ENCODE results near the gene FABP6. TPM values are rescaled to one million over a fixed set of nuclear protein-coding genes. Genes with fewer than 3 reads are reported as not detected.

FABP6 gene
- total RNA-seq, 1 experiment from 2014 or later, result 2.9 TPM

DNA sequence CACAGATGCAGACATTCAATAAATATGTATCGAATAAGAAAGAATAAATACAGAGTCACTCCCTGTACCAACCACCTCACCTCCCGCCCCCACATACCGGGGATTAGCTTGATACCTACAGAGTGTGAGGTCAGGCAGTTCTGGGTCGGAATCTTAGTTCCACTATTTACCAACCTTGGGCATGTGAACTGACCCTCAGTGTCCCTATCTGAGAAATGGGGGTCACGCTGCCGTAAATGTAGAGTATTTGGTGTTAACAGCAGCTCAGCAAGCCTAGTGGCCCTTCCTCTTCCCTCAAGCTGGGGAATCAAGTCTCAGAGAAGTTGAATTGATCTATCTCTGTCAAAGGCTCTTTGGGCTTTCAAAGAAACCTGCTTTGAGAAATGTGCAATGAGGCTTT, 57.6 kb downstream of the FABP6 start:
- no peaks in the 10 kb centered on the region for H3K27me3 Mint-ChIP-seq (ENCODE audit: low read depth)
- no peaks in the 10 kb centered on the region for H3K9me3 Mint-ChIP-seq
- H3K27ac Mint-ChIP-seq, result peak overlapping the region; percentile 99
- CTCF ChIA-PET, result interaction anchor here (0.7 to 2.6 kb wide), 19 partner anchors 9 to 265 kb away, joined by 3 to 35 read pairs (median 5); partner anchors contain the start of gene CCNJL
- peaks cover 16% of the 10 kb centered on the region for H3K36me3 Mint-ChIP-seq
- H3K4me1 Mint-ChIP-seq, result peaks cover 63% of the 10 kb centered on the region
- TF ChIP-seq GTF2I (CRISPR knock-in tag; conservative IDR thresholded peaks at IDR 0.05) (peak; percentile 57; the same call in 1 of the 2 replicates), SOX15 (CRISPR knock-in tag; IDR thresholded peaks at IDR 0.05) (no peak), KAT7 (CRISPR knock-in tag; IDR thresholded peaks at IDR 0.05; ENCODE audit: borderline replicate concordance) (no peak)
- TF ChIP-seq, protein P1, sequence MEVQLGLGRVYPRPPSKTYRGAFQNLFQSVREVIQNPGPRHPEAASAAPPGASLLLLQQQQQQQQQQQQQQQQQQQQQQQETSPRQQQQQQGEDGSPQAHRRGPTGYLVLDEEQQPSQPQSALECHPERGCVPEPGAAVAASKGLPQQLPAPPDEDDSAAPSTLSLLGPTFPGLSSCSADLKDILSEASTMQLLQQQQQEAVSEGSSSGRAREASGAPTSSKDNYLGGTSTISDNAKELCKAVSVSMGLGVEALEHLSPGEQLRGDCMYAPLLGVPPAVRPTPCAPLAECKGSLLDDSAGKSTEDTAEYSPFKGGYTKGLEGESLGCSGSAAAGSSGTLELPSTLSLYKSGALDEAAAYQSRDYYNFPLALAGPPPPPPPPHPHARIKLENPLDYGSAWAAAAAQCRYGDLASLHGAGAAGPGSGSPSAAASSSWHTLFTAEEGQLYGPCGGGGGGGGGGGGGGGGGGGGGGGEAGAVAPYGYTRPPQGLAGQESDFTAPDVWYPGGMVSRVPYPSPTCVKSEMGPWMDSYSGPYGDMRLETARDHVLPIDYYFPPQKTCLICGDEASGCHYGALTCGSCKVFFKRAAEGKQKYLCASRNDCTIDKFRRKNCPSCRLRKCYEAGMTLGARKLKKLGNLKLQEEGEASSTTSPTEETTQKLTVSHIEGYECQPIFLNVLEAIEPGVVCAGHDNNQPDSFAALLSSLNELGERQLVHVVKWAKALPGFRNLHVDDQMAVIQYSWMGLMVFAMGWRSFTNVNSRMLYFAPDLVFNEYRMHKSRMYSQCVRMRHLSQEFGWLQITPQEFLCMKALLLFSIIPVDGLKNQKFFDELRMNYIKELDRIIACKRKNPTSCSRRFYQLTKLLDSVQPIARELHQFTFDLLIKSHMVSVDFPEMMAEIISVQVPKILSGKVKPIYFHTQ (CRISPR knock-in tag; IDR thresholded peaks at IDR 0.05), result no peak
- TF ChIP-seq, protein P2, sequence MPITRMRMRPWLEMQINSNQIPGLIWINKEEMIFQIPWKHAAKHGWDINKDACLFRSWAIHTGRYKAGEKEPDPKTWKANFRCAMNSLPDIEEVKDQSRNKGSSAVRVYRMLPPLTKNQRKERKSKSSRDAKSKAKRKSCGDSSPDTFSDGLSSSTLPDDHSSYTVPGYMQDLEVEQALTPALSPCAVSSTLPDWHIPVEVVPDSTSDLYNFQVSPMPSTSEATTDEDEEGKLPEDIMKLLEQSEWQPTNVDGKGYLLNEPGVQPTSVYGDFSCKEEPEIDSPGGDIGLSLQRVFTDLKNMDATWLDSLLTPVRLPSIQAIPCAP (CRISPR knock-in tag; IDR thresholded peaks at IDR 0.05), result no peak
- TF ChIP-seq, protein P3, sequence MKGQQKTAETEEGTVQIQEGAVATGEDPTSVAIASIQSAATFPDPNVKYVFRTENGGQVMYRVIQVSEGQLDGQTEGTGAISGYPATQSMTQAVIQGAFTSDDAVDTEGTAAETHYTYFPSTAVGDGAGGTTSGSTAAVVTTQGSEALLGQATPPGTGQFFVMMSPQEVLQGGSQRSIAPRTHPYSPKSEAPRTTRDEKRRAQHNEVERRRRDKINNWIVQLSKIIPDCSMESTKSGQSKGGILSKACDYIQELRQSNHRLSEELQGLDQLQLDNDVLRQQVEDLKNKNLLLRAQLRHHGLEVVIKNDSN (CRISPR knock-in tag; IDR thresholded peaks at IDR 0.05), result no peak
- POLR2A ChIA-PET, result interaction anchor here (0.7 to 2.2 kb wide), 12 partner anchors 20 to 154 kb away, joined by 3 to 18 read pairs (median 4); partner anchors contain the start of genes CCNJL, PTTG1 and SLU7
- peak overlapping the region; percentile 60 for H3K4me3 Mint-ChIP-seq
- no peak for DNase-seq (ENCODE audit: low spot score)
- ATAC-seq, result no peak

DNA sequence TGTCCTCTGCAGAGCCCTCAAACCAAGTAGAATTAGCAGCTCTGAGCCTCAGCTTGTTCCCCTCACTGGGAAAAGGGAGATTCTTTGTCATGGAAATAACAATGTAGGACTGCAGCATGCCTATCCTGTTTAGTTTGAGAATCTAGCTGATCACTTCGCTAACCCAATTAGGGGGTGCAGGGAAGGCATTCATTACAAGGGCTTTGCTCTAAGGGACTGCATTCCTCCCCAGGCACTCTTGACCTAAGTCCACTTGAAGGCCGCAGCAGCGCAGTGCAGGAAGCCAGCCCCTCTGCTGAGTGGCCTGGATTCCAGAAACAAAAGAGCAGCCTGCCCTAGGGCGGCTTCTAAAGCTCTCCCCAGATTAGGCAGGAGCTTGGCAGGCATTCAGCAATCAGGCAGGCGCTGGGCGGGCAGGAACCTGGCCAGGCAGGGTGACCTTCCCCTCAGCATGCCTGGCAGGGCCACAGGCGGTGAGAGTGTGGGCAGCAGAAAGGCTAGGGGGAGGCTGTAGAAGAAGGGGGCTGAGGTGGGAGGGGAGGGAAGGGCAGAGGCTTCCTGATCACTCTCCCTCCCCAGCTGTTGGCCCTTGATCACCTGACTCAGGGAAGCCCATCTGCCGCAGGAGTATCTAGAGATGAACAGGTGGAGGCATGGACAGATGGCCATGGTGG, 58.2 kb downstream of the FABP6 start:
- POLR2A ChIA-PET, result interaction anchor here (0.7 to 2.2 kb wide), 13 partner anchors 20 to 154 kb away, joined by 3 to 18 read pairs (median 4); partner anchors contain the start of genes CCNJL, PTTG1 and SLU7
- Mint-ChIP-seq H3K27ac (peak overlapping the region; percentile 99), H3K36me3 (peaks cover 16% of the 10 kb centered on the region), H3K4me3 (peak overlapping the region; percentile 60), H3K9me3 (no peaks in the 10 kb centered on the region), H3K4me1 (peaks cover 59% of the 10 kb centered on the region), H3K27me3 (ENCODE audit: low read depth) (no peaks in the 10 kb centered on the region)
- ATAC-seq, result peak; percentile 92
- CTCF ChIA-PET, result interaction anchor here (0.7 to 2.6 kb wide), 20 partner anchors 10 to 266 kb away, joined by 3 to 35 read pairs (median 6); partner anchors contain the start of gene CCNJL
- peak; percentile 86 for DNase-seq (ENCODE audit: low spot score)
- TF ChIP-seq SP1 (CRISPR knock-in tag; conservative IDR thresholded peaks at IDR 0.05), result peak; percentile 77
- peak; percentile 68; the same call in 1 of the 2 replicates for TF ChIP-seq FOXP1 (CRISPR knock-in tag; IDR thresholded peaks at IDR 0.05; ENCODE audit: borderline replicate concordance)
- TF ChIP-seq ZBTB21 (CRISPR knock-in tag; IDR thresholded peaks at IDR 0.05; ENCODE audit: borderline replicate concordance), result 0 out of 2 replicates have a peak, but pooled peaks have one; percentile 23
- TF ChIP-seq, protein P4, sequence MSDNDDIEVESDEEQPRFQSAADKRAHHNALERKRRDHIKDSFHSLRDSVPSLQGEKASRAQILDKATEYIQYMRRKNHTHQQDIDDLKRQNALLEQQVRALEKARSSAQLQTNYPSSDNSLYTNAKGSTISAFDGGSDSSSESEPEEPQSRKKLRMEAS (CRISPR knock-in tag; IDR thresholded peaks at IDR 0.05), result peak; percentile 77
- peak; percentile 81 for TF ChIP-seq ETV6 (CRISPR knock-in tag; IDR thresholded peaks at IDR 0.05)
- TF ChIP-seq FOXK1 (CRISPR knock-in tag; IDR thresholded peaks at IDR 0.05), result peak; percentile 68; the same call in 1 of the 2 replicates
- TF ChIP-seq, protein P3 (CRISPR knock-in tag; IDR thresholded peaks at IDR 0.05), result peak; percentile 71
- TF ChIP-seq JAZF1 (CRISPR knock-in tag; IDR thresholded peaks at IDR 0.05), result no peak
- TF ChIP-seq, protein P5, sequence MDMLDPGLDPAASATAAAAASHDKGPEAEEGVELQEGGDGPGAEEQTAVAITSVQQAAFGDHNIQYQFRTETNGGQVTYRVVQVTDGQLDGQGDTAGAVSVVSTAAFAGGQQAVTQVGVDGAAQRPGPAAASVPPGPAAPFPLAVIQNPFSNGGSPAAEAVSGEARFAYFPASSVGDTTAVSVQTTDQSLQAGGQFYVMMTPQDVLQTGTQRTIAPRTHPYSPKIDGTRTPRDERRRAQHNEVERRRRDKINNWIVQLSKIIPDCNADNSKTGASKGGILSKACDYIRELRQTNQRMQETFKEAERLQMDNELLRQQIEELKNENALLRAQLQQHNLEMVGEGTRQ (CRISPR knock-in tag; IDR thresholded peaks at IDR 0.05), result peak; percentile 80
- 0 out of 2 replicates have a peak, but pooled peaks have one; percentile 80 for TF ChIP-seq PRRX2 (CRISPR knock-in tag; IDR thresholded peaks at IDR 0.05)
- TF ChIP-seq, protein P6, sequence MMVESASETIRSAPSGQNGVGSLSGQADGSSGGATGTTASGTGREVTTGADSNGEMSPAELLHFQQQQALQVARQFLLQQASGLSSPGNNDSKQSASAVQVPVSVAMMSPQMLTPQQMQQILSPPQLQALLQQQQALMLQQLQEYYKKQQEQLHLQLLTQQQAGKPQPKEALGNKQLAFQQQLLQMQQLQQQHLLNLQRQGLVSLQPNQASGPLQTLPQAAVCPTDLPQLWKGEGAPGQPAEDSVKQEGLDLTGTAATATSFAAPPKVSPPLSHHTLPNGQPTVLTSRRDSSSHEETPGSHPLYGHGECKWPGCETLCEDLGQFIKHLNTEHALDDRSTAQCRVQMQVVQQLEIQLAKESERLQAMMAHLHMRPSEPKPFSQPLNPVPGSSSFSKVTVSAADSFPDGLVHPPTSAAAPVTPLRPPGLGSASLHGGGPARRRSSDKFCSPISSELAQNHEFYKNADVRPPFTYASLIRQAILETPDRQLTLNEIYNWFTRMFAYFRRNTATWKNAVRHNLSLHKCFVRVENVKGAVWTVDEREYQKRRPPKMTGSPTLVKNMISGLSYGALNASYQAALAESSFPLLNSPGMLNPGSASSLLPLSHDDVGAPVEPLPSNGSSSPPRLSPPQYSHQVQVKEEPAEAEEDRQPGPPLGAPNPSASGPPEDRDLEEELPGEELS (CRISPR knock-in tag; IDR thresholded peaks at IDR 0.05), result 0 out of 2 replicates have a peak, but pooled peaks have one; percentile 45
- no peak for TF ChIP-seq FOXJ3 (CRISPR knock-in tag; IDR thresholded peaks at IDR 0.05; ENCODE audit: borderline replicate concordance)
- TF ChIP-seq GTF2I (CRISPR knock-in tag; conservative IDR thresholded peaks at IDR 0.05), result peak; percentile 73
- TF ChIP-seq ZNF138 (CRISPR knock-in tag; conservative IDR thresholded peaks at IDR 0.05), result peak; percentile 81; the same call in 1 of the 2 replicates
- TF ChIP-seq MYBL2 (CRISPR knock-in tag; IDR thresholded peaks at IDR 0.05), result no peak; the same call in 1 of the 2 replicates
- no peak for TF ChIP-seq CBFB (CRISPR knock-in tag; IDR thresholded peaks at IDR 0.05; ENCODE audit: low read depth)
- TF ChIP-seq, protein P7, sequence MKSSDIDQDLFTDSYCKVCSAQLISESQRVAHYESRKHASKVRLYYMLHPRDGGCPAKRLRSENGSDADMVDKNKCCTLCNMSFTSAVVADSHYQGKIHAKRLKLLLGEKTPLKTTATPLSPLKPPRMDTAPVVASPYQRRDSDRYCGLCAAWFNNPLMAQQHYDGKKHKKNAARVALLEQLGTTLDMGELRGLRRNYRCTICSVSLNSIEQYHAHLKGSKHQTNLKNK (CRISPR knock-in tag; IDR thresholded peaks at IDR 0.05), result no peak
- TF ChIP-seq ZNF671 (CRISPR knock-in tag; IDR thresholded peaks at IDR 0.05), result peak; percentile 56; the same call in 1 of the 2 replicates
- peak; percentile 77 for TF ChIP-seq ZNF423 (CRISPR knock-in tag; IDR thresholded peaks at IDR 0.05)
